HUES64 (cell line): Measurements from ENCODE around the gene CPOX.

Source experiments
- H3K27ac ChIP-seq: 2 replicates; pipeline ENCODE4 v1.7.0; 2013; ENCODE audit warnings: low read depth, low read length, inconsistent platforms
- H3K27me3 ChIP-seq: 2 replicates; pipeline ENCODE4 v1.6.1; 2013; ENCODE audit warnings: mild to moderate bottlenecking, low read length; ENCODE audit not compliant: insufficient read depth
- H3K36me3 ChIP-seq: 2 replicates; pipeline ENCODE4 v1.6.1; 2013; ENCODE audit warnings: mild to moderate bottlenecking, low read length; ENCODE audit not compliant: insufficient read depth
- H3K4me1 ChIP-seq: 2 replicates; pipeline ENCODE4 v1.6.1; 2013; ENCODE audit warnings: mild to moderate bottlenecking, low read length, moderate library complexity; ENCODE audit not compliant: insufficient read depth
- H3K4me3 ChIP-seq: 2 replicates; pipeline ENCODE4 v1.5.1; 2013; ENCODE audit warnings: mild to moderate bottlenecking, low read length, moderate library complexity
- H3K9ac ChIP-seq: 2 replicates; pipeline ENCODE4 v1.6.1; 2013; ENCODE audit warnings: mild to moderate bottlenecking, low read depth, low read length
- H3K9me3 ChIP-seq: 2 replicates; pipeline ENCODE4 v1.6.1; 2013; ENCODE audit warnings: low read depth, low read length; ENCODE audit not compliant: insufficient read depth
- WGBS: fragments of 150-250, 120-280 bp; methylation state at CpG from one replicate; pipeline ENCODE4 v1.1.7; 2013; ENCODE audit warnings: missing lambda C conversion rate; 5-methylcytosine and 5-hydroxymethylcytosine counted together

CPOX gene

DNA sequence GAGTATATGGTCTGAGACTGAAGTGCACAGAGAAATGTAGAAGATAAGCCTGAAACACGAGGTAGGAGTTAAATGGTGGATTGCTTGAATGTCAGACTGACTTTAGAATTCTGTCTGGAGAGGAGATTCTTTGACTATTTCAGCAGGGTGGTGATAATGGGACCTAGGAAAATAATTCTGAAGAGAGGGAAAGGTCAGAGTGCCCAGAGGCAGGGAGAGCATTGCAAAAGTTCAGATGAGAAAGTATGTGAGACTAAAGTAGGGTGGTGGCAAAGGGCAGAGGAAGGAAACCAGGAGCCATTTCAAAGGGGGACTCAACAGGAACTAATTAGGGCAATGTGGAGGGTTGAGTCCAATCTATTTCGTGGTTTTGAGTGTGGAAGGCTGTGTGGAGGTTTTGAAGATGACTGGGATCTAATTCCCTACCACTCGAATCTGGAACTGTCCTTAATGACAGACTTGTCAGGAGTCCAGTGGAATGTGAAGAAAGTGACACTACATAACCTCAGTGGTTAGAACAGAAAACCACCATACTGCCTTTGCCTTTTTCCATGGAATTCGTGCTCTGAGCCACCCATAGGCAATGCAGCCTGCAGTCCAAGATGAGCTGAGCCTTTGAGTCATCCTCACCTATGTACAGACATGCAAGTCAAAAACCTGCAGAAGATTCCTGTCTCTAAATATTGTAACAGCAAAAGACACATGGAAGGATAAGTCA lies 16.1 kb downstream of the CPOX start:
- Histone ChIP-seq H3K27ac (no peak overlapping the region), H3K4me1 (peaks cover 4% of the 10 kb centered on the region; the same call in 1 of the 2 replicates), H3K4me3 (no peak overlapping the region), H3K9me3 (no peaks in the 10 kb centered on the region), H3K27me3 (no peaks in the 10 kb centered on the region), H3K9ac (no peak overlapping the region), H3K36me3 (peaks cover 57% of the 10 kb centered on the region)
- 93% methylated on average over 4 of the region's 4 CpGs for WGBS

DNA sequence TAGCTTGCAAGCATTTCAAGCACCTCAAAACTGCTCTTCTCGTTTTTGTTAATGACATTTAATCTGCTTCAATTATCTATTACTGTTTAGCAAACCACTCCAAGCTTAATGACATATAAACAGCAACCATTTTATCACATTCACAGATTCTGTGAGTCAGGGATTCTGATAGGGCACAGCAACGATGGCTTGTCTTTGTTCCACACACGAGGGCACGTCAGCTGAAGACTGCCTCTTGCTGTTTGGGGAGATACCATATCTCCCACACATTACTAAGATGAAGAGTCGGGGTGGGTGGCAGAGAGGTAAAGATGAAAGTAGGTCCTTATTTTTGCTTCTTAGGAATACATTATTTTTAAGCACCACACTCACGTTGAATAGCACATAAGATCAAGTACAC lies 19.3 kb downstream of the CPOX start:
- Histone ChIP-seq H3K9me3 (no peaks in the 10 kb centered on the region), H3K27me3 (no peaks in the 10 kb centered on the region), H3K9ac (no peak overlapping the region), H3K36me3 (peaks cover 27% of the 10 kb centered on the region), H3K4me1 (peaks cover 4% of the 10 kb centered on the region; the same call in 1 of the 2 replicates), H3K4me3 (no peak overlapping the region), H3K27ac (no peak overlapping the region)
- 93% methylated on average over 4 of the region's 6 CpGs for WGBS

DNA sequence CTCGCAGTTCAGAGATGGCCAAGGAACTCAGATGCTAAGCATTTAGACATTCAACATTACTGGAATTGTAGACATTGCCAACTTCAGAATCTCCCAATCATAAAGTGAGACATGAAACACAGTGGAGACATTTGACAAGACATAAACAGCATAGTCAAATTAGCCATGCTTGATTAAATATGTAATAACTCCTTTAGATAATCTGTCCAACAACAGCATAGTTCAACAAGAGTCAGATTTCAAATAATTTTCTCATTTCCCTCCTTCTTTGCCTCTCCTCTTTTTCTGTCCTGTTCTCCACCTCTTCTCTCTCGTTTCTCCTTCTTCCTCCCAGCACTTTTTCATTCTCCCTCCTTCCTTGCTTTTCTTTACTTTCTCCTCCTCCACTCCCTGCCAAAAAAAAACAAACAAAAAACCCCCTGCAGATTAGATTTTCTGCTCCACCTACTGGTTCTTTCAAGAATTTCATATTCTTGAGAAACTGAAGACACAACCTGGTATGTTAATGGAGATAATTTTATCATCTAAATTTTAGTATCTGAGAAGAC lies 20.2 kb downstream of the CPOX start:
- WGBS: 70% methylated on average over 2 of the region's 2 CpGs
- Histone ChIP-seq H3K4me3 (no peak overlapping the region), H3K9me3 (no peaks in the 10 kb centered on the region), H3K9ac (no peak overlapping the region), H3K27ac (no peak overlapping the region), H3K27me3 (no peaks in the 10 kb centered on the region), H3K4me1 (peaks cover 4% of the 10 kb centered on the region; the same call in 1 of the 2 replicates), H3K36me3 (peaks cover 18% of the 10 kb centered on the region)

DNA sequence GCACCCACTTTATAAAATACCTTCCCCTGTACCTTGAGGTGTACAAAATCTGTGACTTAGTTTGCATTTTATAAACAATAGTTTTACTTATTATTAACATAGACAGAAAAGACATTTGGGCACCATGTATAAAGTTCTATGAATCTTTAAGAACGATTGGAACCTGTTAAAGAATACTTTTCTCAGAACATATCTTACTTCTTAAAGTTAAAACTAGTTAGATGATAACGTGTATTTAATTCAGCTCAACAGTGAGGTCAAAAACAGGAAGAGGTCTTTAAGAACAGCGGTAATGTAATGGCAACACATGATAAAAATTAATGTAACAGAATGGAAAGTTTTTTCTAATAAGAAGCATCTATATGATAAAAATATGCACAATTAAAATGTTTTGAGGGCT lies 25.0 kb downstream of the CPOX start:
- WGBS: 100% methylated on average over 2 of the region's 3 CpGs

DNA sequence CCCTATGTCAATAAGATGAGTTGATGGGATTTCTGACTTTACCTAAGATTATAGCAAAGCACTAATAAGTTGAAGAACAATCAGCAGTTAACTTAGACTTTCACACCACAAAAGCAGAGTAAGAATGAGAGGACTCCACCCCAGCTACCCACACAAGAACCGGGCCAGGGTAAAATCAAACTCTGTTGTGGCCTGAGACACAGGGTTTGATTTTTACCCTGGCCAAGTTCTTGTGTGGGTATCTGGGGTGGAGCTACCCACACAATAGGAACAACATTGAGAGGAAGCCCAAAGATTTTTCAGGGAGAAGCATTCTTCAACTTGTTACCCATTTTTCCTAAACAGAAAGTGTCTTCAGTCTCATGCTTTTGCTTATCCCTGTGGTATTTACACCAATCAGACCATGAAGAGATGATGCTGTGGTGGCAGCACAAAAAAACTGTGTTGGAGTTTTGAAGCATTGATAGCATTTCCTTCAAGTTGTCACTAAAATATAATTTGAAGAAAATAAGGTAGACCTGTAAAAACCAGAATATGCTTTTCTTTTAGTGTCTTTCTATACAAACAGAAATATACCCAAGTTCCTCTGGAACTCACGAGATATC lies 25.6 kb downstream of the CPOX start:
- Histone ChIP-seq H3K4me3 (no peak overlapping the region), H3K27me3 (no peaks in the 10 kb centered on the region), H3K9me3 (no peaks in the 10 kb centered on the region), H3K27ac (no peak overlapping the region), H3K9ac (no peak overlapping the region), H3K36me3 (no peaks in the 10 kb centered on the region), H3K4me1 (no peaks in the 10 kb centered on the region)
- 94% methylated on average over 2 of the region's 2 CpGs for WGBS

More for the DNA sequence above, 25.0 kb downstream of the CPOX start:
- H3K36me3 ChIP-seq: no peaks in the 10 kb centered on the region
- peaks cover 4% of the 10 kb centered on the region; the same call in 1 of the 2 replicates for H3K4me1 ChIP-seq
- H3K27me3 ChIP-seq: no peaks in the 10 kb centered on the region
- H3K4me3 ChIP-seq: no peak overlapping the region
- no peak overlapping the region for H3K27ac ChIP-seq
- no peaks in the 10 kb centered on the region for H3K9me3 ChIP-seq
- no peak overlapping the region for H3K9ac ChIP-seq

DNA sequence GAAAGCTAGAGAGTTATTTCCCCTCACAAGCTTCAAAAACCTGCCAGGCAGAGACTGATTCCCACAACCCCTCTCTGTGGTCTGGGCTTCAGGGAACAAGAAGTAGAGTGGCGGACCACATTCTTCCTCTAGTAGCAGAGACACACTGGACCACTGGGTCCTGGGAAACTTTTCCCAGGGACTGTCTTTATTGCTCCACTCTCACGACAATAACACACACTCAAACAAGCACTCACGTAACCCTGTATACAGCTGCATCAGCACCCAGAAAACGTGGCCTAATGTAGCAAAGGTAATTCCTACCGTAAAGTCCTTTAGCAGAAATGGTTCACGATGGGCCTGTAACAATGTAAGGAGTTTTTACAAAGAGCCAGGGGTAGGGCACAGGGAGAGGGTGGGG lies 27.6 kb downstream of the CPOX start:
- no peaks in the 10 kb centered on the region for H3K9me3 ChIP-seq
- 81% methylated on average over 6 of the region's 6 CpGs for WGBS
- H3K4me3 ChIP-seq: no peak overlapping the region
- no peaks in the 10 kb centered on the region for H3K27me3 ChIP-seq
- H3K9ac ChIP-seq: no peak overlapping the region
- no peak overlapping the region for H3K27ac ChIP-seq
- no peaks in the 10 kb centered on the region for H3K36me3 ChIP-seq
- H3K4me1 ChIP-seq: no peaks in the 10 kb centered on the region

DNA sequence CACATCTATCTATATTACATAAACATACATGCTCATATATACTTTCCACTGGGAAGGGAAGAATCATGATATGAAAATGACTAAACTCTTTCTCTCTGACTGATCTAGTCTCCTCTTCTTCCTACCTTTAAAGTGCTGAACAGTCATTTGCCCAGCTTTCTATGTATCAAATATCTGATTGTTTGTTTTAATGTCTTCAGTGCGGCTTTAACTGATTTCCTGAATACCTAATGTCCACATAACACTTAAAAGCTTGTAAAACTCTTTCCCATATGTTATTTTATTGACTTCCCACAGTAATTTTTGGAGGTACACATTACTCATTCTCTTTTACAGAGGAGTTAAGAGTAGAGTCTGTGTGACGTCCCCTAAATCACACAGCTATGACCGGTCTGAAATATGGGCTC lies 28.2 kb downstream of the CPOX start:
- WGBS: 63% methylated on average over 3 of the region's 3 CpGs
- no peak overlapping the region for H3K4me3 ChIP-seq
- H3K9ac ChIP-seq: no peak overlapping the region

DNA sequence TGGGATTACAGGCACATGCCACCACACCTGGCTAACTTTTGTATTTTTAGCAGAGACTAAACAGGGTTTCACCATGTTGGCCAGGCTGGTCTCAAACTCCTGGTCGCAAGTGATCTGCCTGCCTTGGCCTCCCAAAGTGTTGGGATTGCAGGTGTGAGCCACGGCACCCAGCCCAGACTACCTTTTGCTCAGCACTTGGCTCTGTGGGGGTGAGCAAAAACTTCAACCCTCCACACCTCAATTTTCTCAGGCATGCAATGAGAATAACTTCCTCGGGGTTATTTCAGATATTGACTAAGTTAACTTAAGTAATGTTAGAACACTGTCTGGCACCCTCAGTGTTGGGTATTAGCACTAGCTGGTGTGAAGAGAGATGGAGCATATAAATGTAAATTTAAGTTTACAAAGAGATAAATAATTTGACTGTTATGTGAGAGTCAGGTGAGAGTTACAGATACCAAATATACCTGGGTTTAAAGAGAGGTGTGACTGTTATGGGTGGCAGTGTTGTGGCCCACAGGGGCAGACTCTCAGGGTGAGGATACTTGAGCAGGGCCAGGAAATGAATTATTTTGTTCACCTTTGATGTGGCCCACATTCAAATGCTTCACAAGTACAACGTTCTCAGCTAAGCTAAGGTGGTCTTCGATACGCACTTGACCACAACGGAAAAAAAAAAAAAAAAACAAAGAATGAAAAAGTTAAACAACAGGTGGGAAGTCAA lies 29.0 kb downstream of the CPOX start:
- no peaks in the 10 kb centered on the region for H3K36me3 ChIP-seq
- H3K9me3 ChIP-seq: no peaks in the 10 kb centered on the region
- no peaks in the 10 kb centered on the region for H3K4me1 ChIP-seq
- no peak overlapping the region for H3K4me3 ChIP-seq
- 87% methylated on average over 7 of the region's 7 CpGs for WGBS
- no peak overlapping the region for H3K9ac ChIP-seq
- no peak overlapping the region for H3K27ac ChIP-seq
- H3K27me3 ChIP-seq: no peaks in the 10 kb centered on the region

More for the DNA sequence above, 28.2 kb downstream of the CPOX start:
- Histone ChIP-seq H3K27ac (no peak overlapping the region), H3K9me3 (no peaks in the 10 kb centered on the region), H3K4me1 (no peaks in the 10 kb centered on the region), H3K36me3 (no peaks in the 10 kb centered on the region), H3K27me3 (no peaks in the 10 kb centered on the region)

DNA sequence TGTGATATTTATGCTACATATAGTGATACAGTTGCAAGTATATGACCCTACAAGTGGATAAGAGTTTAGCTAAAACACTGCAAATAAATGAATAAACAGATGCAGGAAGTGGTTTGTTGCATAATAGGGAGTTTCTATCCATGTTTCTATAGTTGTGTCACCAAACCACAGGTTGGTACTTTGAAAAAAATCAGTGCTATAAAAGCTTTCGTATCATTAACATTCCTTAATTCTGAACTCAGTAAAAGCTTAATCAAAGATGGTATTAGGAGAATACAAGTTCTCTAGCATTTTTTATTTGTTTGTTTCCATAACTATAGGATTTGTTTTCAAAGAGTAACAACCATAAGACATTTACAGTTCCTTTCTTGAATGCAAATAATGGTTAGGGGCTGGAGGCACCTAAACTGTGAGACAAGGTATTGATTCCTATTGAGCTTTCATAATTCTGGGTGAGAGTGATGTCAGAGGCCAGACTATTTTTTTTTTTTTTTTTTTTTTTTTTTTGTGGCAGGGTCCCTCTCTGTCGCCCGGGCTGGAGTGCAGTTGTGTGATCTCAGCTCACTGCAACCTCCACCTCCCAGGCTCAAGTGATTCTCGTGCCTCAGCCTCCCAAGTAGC lies 29.6 kb downstream of the CPOX start:
- no peak overlapping the region for H3K9ac ChIP-seq
- no peak overlapping the region for H3K4me3 ChIP-seq
- H3K4me1 ChIP-seq: no peaks in the 10 kb centered on the region
- H3K27ac ChIP-seq: no peak overlapping the region
- 95% methylated on average over 3 of the region's 4 CpGs for WGBS
- no peaks in the 10 kb centered on the region for H3K27me3 ChIP-seq
- H3K36me3 ChIP-seq: no peaks in the 10 kb centered on the region
- H3K9me3 ChIP-seq: no peaks in the 10 kb centered on the region

DNA sequence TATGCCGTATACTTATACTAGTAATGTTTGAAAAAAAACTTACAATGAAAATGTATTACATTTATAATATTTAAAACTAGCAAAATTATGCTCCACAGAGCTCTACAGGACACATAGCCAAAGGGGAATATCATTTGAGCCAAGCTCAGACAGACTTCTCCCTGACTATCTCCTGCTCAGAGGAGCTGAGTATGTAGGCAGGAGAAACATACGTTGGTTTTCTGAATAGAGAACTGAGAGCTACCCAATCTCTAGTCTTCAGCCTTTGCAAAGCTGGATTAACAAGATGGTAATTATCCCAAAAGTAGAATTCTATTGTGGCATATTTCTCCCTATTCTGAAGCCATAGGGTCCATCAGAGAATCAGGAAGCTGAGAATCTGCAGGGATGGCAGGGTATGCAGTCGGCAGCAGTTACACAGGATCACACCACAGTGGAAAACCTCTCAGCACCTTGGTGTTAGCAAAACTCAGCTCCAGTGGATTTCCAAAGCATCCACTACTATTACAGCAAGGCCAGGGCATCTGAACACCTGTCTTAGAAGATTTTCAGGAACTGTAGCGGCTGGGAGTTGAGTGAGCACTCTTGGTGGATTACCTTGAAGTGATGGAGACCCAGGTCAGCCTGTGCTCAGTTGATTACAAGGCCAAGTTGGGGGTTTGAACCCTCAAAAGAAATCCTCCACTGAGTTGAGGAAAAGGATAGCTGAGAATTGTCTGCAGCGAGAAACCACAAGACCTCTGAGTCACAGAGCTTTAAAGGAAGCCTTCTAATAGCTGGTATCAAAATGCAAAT lies 31.5 kb downstream of the CPOX start:
- no peaks in the 10 kb centered on the region for H3K9me3 ChIP-seq
- no peak overlapping the region for H3K4me3 ChIP-seq
- H3K27me3 ChIP-seq: no peaks in the 10 kb centered on the region
- no peak overlapping the region for H3K9ac ChIP-seq
- H3K4me1 ChIP-seq: no peaks in the 10 kb centered on the region
- 92% methylated on average over 3 of the region's 5 CpGs for WGBS
- no peaks in the 10 kb centered on the region for H3K36me3 ChIP-seq
- no peak overlapping the region for H3K27ac ChIP-seq
